Osteocyte (in vitro differentiated cells): ENCODE data around the gene RAD51B. TPM values are rescaled to one million over a fixed set of nuclear protein-coding genes. Genes with fewer than 3 reads are reported as not detected.

Experiments
- DNase-seq: peaks from one replicate; pipeline ENCODE4 v3.0.0; 2021; ENCODE audit warnings: mixed read lengths; ENCODE audit not compliant: unreplicated experiment; ENCODE audit errors: extremely low spot score
- H3K27ac Mint-ChIP-seq: one replicate; pipeline ENCODE4 v1.8.0; 2021; ENCODE audit warnings: mild to moderate bottlenecking, mixed read lengths; ENCODE audit not compliant: unreplicated experiment
- H3K27me3 Mint-ChIP-seq: one replicate; pipeline ENCODE4 v1.8.0; 2021; ENCODE audit warnings: mixed read lengths; ENCODE audit not compliant: unreplicated experiment
- H3K36me3 Mint-ChIP-seq: one replicate; pipeline ENCODE4 v1.8.0; 2021; ENCODE audit warnings: mixed read lengths; ENCODE audit not compliant: unreplicated experiment
- H3K4me1 Mint-ChIP-seq: one replicate; pipeline ENCODE4 v1.8.0; 2021; ENCODE audit warnings: mixed read lengths; ENCODE audit not compliant: unreplicated experiment
- H3K4me3 Mint-ChIP-seq: one replicate; pipeline ENCODE4 v1.8.0; 2021; ENCODE audit warnings: mild to moderate bottlenecking, moderate library complexity, mixed read lengths; ENCODE audit not compliant: unreplicated experiment
- H3K9me3 Mint-ChIP-seq: one replicate; pipeline ENCODE4 v1.8.0; 2021; ENCODE audit warnings: mixed read lengths; ENCODE audit not compliant: unreplicated experiment
- total RNA-seq: library from RNA; stranded (reverse); gene quantifications from 2 replicates; pipeline ENCODE4 v1.2.1, GENCODE V29; 2021
- TF ChIP-seq, protein P1 (sequence below): fragments of 200-600 bp; sonication (generic); IDR thresholded peaks from 2 replicates; pipeline ENCODE4 v1.5.0; 2021; ENCODE audit warnings: antibody characterized with exemption, mild to moderate bottlenecking, moderate library complexity

Gene RAD51B
- total RNA-seq, 1 donor from 2014 or later, result 12.7 TPM

DNA sequence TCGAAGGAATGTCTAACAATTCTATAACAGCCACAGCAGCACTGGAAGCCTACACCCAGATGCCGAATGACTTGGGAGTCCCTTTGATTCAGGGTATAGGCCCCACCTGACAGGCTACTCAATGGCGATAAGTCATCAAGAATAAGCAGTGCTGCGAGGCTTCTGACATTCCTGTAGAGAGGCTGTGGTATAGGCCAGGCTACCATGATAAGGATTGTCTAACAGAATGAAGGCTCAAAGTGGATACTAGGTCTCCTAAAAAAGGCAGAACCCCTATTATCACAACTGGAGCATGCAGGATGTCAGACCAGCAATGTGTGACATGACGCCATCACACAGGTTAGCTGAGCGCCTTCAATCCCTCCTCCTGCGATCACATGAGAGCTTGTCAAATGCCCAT is 920.1 kb downstream of the RAD51B start:
- no peak overlapping the region for H3K27ac Mint-ChIP-seq
- no peaks in the 10 kb centered on the region for H3K36me3 Mint-ChIP-seq
- peaks cover 14% of the 10 kb centered on the region for H3K4me1 Mint-ChIP-seq
- H3K4me3 Mint-ChIP-seq, result no peak overlapping the region
- H3K27me3 Mint-ChIP-seq, result peaks cover 1% of the 10 kb centered on the region
- peaks cover 12% of the 10 kb centered on the region for H3K9me3 Mint-ChIP-seq
- TF ChIP-seq, protein P1, sequence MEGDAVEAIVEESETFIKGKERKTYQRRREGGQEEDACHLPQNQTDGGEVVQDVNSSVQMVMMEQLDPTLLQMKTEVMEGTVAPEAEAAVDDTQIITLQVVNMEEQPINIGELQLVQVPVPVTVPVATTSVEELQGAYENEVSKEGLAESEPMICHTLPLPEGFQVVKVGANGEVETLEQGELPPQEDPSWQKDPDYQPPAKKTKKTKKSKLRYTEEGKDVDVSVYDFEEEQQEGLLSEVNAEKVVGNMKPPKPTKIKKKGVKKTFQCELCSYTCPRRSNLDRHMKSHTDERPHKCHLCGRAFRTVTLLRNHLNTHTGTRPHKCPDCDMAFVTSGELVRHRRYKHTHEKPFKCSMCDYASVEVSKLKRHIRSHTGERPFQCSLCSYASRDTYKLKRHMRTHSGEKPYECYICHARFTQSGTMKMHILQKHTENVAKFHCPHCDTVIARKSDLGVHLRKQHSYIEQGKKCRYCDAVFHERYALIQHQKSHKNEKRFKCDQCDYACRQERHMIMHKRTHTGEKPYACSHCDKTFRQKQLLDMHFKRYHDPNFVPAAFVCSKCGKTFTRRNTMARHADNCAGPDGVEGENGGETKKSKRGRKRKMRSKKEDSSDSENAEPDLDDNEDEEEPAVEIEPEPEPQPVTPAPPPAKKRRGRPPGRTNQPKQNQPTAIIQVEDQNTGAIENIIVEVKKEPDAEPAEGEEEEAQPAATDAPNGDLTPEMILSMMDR, result no peak
- DNase-seq, result no peak

DNA sequence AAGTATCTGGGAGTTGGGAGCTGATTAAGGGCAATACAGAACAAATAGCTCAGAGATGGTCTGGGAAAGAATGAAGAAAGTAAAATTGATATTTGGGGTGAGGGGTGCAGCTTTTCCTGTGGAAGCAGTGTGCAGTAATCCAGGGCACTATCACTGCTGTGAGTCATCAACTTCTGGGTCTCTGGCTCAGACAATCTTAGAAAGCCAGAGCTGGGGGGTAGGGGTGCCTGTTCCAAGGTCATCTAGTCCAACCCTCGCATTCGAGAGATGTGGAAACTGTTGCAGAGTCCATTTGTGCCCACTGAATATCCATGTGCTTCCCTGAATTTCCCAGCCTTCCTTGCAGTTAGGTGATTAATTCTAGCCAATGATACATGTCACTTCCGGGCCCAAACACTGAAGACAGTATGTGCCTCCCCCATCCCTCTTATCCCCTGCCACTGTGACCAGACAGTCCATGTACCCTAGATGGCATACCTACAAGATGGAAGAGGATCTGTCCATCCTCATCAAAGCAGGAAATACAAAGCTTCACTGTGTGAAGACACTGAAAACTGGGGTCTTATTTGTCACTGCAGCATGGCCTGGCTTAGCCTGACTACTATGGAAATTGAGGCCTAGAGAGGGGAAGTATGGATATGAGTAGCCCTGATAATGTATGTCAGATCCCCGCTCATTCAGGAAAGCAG is 921.4 kb downstream of the RAD51B start:
- Mint-ChIP-seq H3K36me3 (no peaks in the 10 kb centered on the region), H3K4me1 (peaks cover 8% of the 10 kb centered on the region), H3K4me3 (no peak overlapping the region), H3K27me3 (peaks cover 5% of the 10 kb centered on the region), H3K27ac (no peak overlapping the region), H3K9me3 (peaks cover 12% of the 10 kb centered on the region)
- DNase-seq, result no peak
- TF ChIP-seq, protein P1, result no peak

DNA sequence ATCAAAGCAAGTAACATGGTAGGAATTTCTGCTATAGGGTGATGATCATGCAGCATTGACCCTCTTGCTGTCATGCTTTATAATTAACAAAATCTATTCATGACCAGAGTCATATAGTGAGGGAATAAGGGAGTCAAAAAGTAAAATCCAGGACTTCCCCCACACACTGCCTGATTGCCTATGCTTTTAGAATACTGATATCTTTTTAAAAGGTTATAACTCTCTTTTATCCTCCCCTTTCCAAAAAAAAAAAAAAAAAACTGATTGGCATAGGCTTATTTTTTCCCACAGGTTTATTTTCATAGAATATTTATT is 921.9 kb downstream of the RAD51B start:
- peaks cover 5% of the 10 kb centered on the region for H3K27me3 Mint-ChIP-seq
- H3K4me3 Mint-ChIP-seq, result no peak overlapping the region
- H3K9me3 Mint-ChIP-seq, result peaks cover 12% of the 10 kb centered on the region
- no peak overlapping the region for H3K27ac Mint-ChIP-seq
- peaks cover 3% of the 10 kb centered on the region for H3K4me1 Mint-ChIP-seq
- TF ChIP-seq, protein P1, result no peak
- no peaks in the 10 kb centered on the region for H3K36me3 Mint-ChIP-seq
- DNase-seq, result no peak

DNA sequence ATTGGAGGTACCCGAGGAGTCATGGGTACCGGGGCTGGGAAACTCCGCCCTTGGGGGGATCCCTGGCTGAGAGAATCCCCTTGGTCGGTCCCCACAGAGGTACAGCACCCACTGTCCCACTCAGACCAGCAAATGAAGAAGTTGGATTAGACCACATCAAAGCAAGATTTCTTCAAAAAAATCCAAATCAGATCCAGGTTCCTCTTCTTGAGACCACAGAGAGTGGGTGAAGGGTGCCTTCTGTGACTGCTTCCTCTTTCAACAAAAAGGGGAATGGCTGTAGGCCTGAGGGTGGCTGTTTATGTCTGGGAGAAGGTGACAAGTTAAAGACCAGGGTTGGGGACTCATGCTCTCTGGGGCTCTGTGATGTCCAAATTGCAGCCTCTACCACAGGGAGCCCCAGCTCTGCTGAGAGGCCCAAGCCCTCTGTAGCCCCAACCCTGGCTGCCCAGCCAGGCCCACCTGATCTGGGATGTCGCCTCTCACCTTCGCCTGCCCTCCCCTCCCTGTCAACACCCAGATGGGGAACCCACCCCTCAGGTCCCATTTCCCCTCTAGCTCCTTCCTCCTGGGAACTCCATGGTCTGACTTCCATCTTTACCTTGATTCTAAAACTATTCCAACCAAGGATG is 922.4 kb downstream of the RAD51B start:
- TF ChIP-seq, protein P1, result no peak
- Mint-ChIP-seq H3K27me3 (peaks cover 5% of the 10 kb centered on the region), H3K4me1 (no peaks in the 10 kb centered on the region), H3K36me3 (no peaks in the 10 kb centered on the region), H3K27ac (no peak overlapping the region), H3K4me3 (no peak overlapping the region), H3K9me3 (peaks cover 12% of the 10 kb centered on the region)
- no peak for DNase-seq

DNA sequence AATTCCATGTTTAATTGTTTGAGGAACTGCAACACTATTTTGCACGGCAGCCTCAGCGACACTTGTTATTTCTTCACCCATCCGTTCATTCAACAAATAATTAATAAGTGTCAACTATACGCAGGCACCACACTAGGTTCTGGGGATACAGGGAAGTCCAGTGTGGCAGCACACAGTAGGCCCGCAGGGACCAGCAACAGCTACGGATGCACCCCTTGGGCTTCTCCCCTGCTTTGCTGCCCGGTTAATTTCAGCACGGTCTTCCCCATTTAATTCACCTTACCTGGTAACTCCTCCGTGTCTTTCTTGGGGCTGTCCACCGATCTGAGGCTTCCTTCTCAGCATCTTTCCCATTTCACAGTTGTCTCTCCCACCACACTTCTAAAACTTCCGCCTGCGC is 925.0 kb downstream of the RAD51B start:
- Mint-ChIP-seq H3K36me3 (no peaks in the 10 kb centered on the region), H3K9me3 (peaks cover 12% of the 10 kb centered on the region), H3K27ac (no peak overlapping the region), H3K27me3 (peaks cover 7% of the 10 kb centered on the region), H3K4me1 (peaks cover 4% of the 10 kb centered on the region), H3K4me3 (no peak overlapping the region)
- no peak for DNase-seq
- TF ChIP-seq, protein P1, result no peak
